GM12891 (cell line): ENCODE measurements around the gene MRTFB.

Experiments
- DNase-seq: peaks from one replicate; pipeline ENCODE4 v3.0.0; 2011; ENCODE audit warnings: low spot score; ENCODE audit not compliant: insufficient read length
- FAIRE-seq: peaks from 2 replicates; lab custom pipeline; 2011; peaks lifted over from hg19 to GRCh38; lab: Jason Lieb, UNC
- PAX5 ChIP-seq: IDR thresholded peaks from 2 replicates; pipeline ENCODE4 v1.6.1; 2011; ENCODE audit warnings: low read length, moderate library complexity, mild to moderate bottlenecking; ENCODE audit not compliant: insufficient read depth, severe bottlenecking
- POLR2A ChIP-seq: IDR thresholded peaks from 2 replicates; pipeline ENCODE4 v1.6.1; 2011; ENCODE audit warnings: low read depth, low read length, control low read depth
- POLR2AphosphoS5 ChIP-seq: IDR thresholded peaks from 2 replicates; pipeline ENCODE4 v1.6.1; 2011; ENCODE audit warnings: low read depth, low read length, control low read depth
- POU2F2 ChIP-seq: IDR thresholded peaks from 2 replicates; pipeline ENCODE4 v1.6.1; 2011; ENCODE audit warnings: low read depth, mild to moderate bottlenecking, control low read depth, low read length, moderate library complexity
- SPI1 ChIP-seq: IDR thresholded peaks from 2 replicates; pipeline ENCODE4 v1.6.1; 2011; ENCODE audit warnings: low read depth, low read length, control low read depth
- TAF1 ChIP-seq: IDR thresholded peaks from 2 replicates; pipeline ENCODE4 v1.6.1; 2011; ENCODE audit warnings: low read depth, low read length, control low read depth

MRTFB gene

DNA sequence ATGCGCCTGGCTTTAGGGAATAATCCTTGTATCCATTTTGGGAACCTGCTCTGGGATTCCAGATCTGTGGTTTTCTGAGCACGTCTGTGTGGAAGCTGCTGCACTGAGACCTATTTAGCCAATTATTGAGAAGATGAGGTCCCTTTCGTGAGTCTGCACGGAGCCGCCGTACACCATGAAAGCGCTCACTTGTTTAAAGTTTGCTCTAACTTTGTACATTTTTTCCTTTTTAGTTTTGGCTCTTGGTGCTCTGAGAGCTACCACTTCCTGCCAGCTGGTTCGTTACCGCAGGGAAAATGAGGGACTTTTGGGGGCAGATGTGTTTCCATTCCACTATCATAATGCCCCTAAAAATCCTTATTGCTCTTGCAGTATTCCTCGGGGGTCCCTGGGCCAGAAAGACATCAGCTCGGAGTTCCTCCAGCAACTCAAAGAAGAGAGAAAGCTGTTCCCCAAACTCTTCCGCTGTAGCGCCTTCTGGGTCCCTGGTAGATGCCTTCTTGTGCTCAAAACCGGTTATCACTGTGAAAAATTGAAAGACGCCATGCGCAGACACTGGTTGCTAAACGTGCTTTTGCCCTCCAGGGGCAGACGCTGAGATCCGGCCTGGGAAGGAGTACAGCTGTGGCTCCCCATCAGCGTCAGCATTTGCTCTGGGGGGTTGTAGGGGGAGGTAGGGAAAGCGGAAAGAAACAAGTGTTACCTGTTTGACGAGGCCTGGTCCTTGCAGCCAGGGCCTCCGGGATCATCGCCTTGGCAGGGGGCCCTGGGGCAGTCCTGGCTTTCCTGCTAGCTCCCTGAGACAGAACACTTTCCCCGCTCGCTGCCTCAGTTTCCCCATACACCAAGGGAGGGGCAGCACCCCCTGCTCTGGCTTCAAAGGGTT lies 238.1 kb downstream of the MRTFB start:
- FAIRE-seq (peak; percentile 58), DNase-seq (no peak)
- TF ChIP-seq POLR2A (no peak; the same call in 1 of the 2 replicates), POU2F2 (no peak), POLR2AphosphoS5 (no peak), PAX5 (no peak), SPI1 (0 out of 2 replicates have a peak, but pooled peaks have one; percentile 10), TAF1 (peak; percentile 32; the same call in 1 of the 2 replicates)

DNA sequence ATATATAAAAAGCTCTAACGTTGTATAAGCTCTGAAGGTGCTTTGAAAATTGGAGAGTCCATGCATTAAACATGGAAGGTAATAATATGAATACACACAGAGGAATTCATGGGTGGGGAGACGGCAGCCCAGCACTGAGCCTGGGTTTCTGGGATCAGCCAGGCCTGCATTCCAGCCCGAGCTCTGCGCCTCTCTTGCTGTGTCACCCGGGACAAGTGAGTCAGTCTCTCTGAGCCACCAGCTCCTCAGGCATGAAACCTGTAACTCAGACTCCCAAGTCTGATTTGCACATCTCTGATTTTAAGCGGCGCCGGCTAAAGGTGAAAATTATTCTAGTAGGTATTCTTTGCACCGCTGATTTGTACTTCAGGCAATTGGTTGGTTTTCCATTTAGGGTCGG lies 238.8 kb downstream of the MRTFB start:
- DNase-seq, result no peak
- no peak for FAIRE-seq
- no peak for TF ChIP-seq POLR2A
- no peak for TF ChIP-seq POU2F2
- no peak for TF ChIP-seq SPI1
- no peak for TF ChIP-seq PAX5
- no peak for TF ChIP-seq POLR2AphosphoS5
- no peak for TF ChIP-seq TAF1

DNA sequence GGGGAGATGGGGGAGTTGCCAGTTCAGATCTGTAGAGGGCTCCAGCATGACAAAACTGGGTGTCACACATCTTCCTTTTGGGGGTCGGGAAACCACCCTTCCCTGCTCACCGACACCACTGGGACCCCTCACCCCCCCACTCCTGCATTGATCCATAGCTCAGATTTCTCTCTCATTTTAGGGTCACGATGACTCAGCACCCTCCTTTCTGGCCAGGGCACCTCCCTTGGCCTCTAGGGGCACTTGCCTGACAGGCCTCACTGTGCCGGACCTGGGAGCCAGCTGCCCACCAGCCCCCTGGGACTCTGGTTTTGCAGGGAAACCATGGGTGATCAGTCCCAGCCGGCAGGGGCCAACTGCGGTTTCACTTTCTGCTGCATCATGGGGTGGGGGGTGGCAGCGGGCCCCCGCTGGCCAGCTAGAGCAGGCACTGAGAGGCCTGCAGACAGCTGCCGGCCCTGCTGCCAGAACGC lies 239.4 kb downstream of the MRTFB start:
- DNase-seq (no peak), FAIRE-seq (peak; percentile 31)
- TF ChIP-seq POU2F2 (0 out of 2 replicates have a peak, but pooled peaks have one; percentile 35), POLR2AphosphoS5 (no peak; the same call in 1 of the 2 replicates)

DNA sequence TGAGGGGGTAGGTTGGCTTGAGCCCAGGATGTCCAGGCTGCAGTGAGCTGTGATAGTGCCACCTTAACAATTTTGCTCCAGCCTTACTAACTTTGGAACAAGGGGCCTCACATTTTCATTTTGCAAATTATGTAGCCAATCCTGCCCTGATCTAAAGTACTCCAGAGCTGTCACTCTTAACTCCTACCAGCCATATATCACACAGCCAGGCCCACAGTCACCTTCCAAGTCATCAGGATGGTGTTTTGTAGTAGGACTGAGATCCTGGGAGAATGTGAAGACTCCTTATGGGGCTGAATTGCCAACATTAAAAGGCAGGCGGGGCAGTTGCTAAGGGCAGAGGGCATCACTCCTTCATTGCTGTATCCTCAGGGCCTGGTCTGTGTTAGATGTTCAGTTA lies 243.0 kb downstream of the MRTFB start:
- DNase-seq (no peak), FAIRE-seq (no peak)
- TF ChIP-seq SPI1 (no peak), TAF1 (no peak), PAX5 (no peak), POLR2A (no peak), POU2F2 (no peak), POLR2AphosphoS5 (no peak)

DNA sequence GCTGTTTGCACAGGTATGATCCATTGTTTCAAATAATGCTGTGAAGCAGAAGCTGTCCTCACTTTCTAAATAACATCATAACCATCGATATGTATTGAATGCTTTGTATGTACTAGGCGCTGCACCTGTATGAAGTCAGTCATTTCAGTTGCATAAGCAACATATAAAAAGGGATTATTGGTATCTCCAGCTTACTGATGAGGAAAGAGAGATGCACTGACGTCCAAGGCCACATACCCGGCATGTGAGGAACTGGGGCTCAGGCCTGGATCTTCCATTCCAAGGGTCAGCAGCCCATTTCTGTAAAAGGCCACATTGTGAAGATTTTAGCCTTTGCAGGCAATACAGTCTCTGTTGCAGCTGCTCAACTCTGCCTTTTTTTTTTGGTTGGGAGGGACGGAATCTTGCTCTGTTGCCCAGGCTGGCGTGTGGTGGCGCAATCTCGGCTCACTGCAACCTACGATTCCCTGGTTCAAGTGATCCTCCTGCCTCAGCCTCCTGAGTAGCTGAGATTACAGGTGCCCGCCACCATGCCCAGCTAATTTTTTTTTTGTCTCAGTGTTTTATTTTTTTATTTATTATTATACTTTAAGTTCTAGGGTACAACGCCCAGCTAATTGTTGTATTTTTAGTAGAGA lies 244.7 kb downstream of the MRTFB start:
- no peak for DNase-seq
- TF ChIP-seq SPI1 (no peak), TAF1 (no peak), PAX5 (no peak), POLR2AphosphoS5 (no peak), POLR2A (no peak), POU2F2 (no peak)
- FAIRE-seq, result no peak
